Islet precursor cell (in vitro differentiated cells): ENCODE measurements around the gene CRTC2.

Experiments used
- DNase-seq: peaks from one replicate; pipeline ENCODE4 v3.0.0-alpha.2; 2018

CRTC2 gene

DNA sequence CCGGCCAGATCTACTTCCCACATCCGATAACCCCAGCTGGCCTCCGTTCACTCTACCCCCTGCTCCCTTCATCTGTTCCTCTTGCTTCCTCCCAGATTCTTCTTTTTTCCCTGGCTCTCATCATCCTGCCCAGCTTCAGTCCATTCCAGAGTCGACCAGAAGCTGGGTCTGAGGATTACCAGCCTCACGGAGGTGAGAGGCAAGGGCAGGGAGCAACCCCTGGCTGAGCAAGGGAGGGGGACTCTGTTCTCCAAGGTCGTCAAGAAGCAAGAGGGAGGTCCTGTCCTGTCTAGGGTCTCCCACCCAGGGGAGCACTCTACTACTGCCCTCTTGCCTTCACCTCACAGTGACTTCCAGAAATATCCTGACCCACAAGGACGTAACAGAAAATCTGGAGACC is 15.1 kb upstream of the CRTC2 start:
- no peak for DNase-seq

DNA sequence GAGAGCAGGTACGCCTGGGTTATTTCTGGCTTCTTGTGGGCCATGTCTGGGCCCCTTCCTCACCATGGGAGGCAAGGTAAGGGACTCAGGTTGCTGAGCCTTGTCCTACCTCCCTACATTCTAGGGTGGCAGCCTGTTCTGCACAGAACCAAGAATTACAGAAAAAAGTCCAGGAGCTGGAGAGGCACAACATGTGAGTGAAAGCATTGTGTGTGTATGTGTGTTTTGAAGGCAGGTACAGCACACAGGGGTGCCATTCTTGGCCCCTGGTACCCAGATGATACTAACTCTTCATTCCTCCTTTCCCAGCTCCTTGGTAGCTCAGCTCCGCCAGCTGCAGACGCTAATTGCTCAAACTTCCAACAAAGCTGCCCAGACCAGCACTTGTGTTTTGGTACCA is 14.7 kb upstream of the CRTC2 start:
- no peak for DNase-seq

DNA sequence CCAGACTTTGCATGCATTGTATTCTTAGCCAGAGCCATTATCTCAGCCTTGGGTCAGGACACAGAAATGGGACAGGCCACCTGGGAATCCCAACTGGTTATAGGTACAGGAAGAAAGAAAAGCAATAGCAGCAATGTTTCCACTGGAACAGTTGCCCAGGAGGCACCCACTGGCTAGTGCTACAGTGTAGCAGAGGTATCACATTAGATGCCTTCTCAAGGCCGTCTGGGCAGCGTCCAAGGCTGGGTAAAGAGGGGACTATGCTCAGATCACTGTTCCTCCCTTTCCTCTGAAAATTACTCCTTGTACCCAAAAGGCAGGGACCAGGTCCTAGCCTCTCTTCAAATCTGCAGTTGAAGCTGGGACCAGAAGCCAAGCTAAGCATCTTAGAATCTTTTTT is 11.9 kb upstream of the CRTC2 start:
- DNase-seq, result no peak

DNA sequence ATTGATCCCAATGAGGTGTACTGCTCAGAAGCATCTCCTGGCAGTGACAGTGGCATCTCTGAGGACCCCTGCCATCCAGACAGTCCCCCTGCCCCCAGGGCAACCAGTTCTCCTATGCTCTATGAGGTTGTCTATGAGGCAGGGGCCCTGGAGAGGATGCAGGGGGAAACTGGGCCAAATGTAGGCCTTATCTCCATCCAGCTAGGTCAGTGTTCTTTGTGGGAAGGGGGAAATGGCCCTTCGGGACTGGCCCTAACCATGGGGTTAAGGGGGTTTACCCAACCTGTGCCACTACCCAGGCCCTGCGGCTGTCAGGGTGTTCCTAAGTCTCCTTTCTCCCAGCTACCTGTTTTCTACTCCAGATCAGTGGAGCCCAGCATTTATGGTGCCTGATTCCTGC is 10.6 kb upstream of the CRTC2 start:
- no peak for DNase-seq

DNA sequence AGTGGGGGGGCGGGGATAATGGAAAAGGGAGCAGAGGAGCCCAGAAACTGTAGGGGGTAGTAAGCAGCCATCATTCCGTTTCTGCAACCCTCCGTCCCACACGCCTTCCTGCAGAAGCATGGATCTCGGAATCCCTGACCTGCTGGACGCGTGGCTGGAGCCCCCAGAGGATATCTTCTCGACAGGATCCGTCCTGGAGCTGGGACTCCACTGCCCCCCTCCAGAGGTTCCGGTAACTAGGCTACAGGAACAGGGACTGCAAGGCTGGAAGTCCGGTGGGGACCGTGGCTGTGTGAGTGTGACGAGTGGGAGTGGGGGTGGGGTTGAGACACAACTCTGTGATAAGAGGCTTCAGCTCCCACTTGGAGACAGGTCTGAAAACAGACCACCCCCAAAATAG is 10.0 kb upstream of the CRTC2 start:
- DNase-seq, result no peak

DNA sequence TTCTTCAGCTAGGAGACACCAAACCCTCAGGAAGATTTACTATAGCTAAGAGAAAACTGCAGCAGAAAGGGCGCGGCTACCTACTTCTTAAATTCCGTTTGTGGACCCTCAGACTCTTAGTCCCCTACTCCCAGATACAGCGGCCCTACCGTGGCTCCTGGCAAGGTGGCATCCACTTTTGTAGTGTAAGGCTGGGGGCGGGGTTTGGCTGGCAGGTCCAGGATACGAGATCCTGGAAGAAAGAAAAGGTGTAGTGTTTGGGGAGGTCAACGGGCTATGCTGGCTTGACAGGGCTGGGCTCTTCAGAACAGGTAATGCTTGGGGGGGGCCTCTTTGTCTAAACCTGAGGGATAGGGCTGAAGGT is 9.6 kb upstream of the CRTC2 start:
- no peak for DNase-seq

DNA sequence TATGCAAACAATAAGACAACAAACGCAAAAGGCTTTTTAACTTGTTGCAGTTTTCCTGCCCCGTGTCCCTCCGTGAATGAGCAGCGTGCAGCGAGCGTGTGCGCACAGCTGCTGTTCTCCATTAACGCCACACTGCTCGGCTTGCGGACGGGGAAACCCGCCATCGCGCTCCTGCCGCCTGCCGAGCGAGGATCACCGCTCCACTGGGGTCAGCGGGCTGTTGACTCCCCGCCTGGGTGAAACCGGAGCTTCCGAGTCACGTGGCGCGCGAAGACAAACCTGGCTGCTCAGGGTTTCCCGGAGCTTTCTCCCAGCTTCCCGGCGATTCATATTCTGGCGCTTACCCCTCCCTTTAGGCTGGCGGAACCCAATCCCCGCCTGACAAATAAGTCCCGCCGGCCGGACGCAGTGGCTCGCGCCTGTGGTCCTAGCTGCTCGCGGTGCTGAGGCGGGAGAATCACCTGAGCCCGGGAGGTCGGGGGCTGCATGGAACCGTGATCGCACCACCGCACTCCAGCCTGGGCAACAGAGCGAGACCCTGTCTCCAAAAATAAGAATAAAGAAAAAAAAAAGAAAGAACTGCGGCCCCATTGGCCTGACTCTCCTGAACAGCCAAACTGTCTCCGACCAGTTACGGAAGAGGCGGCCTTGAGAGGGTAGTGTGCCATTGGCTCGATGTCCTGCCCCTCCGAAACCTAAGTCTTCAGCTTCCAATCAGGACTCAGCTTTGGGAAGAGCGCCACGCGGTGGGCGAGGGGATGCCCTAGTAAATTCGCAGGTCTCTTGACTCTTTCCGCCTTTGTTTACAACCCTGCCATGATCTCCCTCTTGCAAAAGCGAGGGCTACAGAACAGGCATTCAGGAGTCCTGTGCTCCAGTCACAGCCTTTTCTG is 8.9 kb upstream of the CRTC2 start, which contains the start of gene CREB3L4:
TSS of gene CREB3L4 (plus strand) at position 796 of the 893 bp plus-strand sequence. CDS start 624 bp downstream, outside the sequence.
- DNase-seq, result peak; percentile 98

DNA sequence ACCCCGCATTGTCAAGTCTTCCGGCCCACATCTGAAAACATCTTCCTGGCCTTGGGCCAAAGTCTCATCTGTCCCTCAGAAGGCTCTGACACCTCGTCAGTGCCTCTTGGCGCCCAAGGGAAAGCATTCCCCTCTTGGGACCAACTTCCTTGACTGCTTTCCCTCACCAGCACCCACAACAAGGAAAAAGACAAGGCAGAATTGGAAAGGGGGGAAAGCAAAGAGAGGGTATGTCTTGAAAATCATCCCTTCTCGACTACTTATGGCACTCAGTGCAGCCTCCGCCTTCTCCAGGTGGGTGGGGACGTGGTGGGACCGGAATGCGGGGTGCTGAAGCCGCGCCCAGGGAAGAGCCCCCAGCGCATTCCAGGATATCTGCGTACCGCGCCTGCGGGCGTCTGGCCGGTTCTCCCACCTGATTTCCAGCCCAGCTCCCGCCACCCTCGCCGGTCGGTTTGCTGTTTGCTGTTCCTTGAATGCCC is 5.5 kb upstream of the CRTC2 start:
- DNase-seq, result peak; percentile 97

DNA sequence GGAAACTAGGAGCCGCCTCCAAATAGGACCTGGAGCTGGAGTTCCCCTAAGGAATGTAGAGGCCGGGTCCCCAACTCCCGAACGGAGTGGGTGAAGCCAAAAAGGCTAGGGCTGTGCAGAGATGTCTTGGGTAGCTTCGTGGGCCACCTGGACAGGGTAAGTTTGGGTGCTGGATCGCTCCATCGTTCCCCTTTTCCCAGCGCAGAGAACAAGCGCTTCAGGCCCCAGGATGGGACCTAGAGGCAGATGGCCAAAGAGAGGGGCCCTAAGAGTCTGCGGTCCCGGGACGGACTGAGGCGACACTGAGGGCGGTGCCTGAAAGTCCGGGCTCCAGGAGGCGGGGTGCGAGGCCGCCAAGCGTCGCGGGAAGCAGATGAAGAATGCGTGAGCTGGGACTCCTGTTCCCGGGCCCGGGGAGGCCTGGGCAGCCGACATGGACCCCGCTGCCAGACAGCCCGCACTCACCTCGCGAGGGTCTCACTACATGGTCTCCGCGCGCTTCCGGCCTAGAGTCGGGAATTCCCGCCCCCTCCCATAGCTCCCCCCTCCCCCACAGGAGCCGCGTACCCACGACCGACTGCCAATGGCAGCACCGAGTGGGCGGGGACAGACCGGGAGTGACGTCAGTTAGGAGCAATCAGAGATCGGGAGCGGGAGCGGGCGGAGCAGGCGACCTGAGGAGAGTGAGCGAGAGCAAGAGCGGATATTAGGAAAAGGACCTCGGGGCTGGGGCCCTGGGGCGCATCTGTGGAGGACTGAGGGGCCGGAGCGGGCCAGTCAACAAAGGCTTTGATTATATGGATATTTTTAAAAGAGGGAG is 4.8 kb upstream of the CRTC2 start, which contains the start of gene SLC39A1:
TSS of gene SLC39A1 (minus strand) at position 508 of the 820 bp plus-strand sequence. CDS start 822 bp downstream, outside the sequence.
- peak; percentile 100 for DNase-seq

DNA sequence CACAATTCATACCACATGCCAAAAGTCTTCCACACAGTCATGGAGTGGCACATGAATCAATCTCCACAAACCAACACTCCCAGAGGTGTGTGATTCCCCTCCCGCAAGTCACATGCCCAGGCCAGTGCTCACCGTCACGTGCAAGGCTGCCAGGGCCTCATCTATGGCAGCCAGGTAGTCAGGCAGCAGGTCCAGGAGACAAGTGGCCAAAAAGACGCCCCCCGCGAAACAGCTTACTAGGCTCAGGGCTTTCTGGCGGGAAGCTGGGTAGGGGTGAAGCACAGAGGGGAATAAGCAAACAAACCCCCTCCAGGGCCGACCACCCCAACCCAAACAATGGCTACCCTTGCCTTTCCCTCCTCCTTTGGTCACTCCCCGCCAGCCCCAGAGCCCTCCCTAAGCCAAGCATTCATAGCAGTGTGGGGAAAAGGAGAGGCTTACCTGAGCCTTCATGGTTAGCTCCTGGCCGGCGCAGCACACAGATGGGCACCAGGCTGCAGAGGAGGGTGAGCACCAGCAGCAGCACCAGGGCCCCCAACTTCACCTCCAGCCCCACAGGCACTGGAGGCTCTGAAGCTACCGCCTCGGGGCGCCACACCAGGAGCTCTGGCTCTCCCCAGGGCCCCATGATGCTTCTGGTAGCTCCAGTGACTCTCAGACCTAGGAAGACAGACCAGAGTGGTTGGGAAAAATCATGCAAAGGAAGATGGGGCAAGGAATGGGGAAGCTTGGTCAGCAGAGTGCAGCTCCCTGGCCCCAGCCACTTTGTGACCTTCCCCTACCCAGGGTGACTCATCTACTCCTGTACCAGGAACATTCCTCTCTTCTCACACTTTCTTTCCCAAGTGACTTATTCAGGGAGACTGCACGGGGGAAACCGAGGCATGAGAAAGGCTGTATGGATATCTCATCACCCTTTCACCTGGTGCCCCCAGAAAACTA is 3.9 kb upstream of the CRTC2 start:
- peak; percentile 83 for DNase-seq

DNA sequence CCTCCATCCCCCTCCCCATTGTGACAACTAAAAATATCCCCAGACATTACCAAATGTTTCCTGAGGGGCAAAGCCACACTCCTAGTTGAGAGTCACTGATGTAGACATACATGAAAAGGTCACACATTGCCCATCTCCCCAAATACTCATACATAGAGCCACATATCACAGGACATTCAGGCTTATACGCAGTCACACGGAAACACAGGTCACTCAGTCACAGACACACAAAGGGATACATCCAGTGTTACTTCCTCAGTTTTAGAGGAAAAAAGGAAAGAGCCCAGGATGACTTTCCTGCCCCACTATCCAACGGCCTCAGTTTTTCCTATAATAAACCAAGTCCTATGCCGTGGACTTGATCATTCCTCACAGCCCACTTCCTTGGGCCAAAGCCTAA is 3.0 kb upstream of the CRTC2 start:
- no peak for DNase-seq

DNA sequence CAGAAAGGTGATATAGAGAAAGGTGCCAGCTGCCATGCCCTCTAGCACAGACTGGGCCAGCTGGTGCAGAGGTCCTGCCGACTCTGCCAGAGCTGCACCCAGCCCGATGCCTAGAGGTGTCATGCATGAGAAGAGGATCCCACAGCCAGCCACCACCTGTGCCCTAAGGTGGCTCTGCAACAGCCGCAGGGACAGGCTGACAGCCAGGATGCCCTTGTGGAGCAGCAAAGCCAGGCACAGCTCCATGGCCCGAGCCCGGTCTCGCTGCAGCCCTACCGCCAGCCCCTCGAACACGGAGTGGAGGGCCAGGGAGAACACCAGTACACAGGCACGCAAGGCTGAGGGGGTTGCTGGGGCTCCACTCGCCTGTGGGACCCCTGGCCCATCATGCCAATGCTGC is 1.8 kb upstream of the CRTC2 start:
- no peak for DNase-seq

DNA sequence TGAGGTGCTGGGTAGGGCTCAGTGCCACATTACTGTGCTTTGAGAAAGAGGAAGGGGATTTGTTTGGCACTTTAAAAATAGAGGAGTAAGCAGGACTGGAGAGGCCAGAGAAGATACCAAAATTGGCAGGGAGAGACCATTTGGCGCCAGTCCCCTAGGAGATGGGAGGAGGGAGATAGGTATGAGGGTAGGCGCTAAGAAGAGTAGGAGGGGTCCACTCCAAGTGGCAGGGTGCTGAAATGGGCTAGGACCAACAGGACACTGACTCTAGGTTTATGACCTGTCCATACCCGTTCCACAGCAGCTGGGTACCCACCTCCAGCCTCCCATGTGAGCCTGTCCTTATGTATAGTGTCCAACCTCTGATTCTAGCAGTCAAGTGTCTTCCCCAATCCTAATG is 1.0 kb upstream of the CRTC2 start:
- no peak for DNase-seq

DNA sequence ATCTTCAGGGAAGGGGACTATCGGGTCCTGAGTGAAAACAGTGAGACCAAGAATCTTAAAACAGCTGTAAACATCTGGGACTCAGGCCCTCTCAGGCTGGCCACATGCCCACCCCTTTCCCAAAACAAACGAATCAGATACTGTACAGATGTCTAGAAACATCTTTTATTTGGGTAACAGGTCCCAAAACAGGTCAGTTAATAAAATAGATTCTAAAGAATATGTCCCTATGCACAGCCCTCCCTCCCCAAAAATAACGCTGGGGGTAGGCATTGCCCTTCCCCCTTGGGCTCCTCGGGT is 499 bp upstream of the CRTC2 start:
- DNase-seq, result no peak

DNA sequence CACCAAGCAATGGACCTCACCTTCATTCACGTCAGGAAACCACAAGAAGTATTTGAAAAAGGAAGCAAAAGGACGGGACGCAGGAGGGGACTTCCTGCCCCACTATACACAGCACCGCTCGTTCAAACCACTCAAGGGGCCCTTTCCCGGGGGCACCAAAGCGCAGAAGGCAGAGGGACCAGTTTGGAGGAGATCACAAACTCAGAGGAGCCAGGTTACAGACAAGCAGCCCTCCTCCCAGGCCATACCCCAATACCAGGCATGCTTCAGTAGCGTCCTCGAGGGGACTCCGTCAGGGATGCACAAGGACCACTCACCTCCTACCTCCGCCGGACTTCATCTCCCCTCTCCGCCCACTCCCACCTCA is 685 bp downstream of the CRTC2 start:
- no peak for DNase-seq

DNA sequence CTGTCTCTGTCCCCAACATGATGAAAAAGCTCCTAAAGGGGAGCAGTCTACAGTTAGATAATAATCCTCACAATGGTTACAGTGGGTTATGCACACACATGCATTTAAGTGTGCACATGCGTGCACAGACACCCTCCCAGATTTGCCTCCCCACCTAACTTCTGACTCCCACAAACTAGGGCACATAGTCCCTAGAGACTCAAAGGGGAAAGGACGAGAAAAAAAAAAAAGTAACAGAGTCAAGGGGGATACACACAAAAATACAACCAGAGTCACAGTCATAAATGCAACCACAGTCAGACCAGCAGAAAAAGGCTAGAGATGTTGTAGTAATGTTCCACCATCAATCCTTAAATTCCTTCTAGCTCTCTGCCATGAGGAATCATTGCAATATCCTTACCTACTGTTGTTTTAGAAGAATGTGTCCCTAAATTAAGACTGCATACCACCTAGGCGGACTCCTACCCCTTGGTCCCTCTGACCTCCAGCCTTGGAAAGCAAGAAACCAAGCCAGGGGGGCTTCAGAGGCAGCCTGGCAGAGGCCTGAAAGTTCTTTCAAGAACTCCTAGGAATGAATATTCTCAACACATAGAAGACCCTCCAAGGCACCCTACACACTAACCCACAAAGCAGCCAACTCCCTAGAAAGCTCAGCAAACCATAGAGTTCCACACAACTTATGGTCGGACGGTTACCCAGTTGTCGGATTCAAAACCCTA is 1.3 kb downstream of the CRTC2 start:
- no peak for DNase-seq

DNA sequence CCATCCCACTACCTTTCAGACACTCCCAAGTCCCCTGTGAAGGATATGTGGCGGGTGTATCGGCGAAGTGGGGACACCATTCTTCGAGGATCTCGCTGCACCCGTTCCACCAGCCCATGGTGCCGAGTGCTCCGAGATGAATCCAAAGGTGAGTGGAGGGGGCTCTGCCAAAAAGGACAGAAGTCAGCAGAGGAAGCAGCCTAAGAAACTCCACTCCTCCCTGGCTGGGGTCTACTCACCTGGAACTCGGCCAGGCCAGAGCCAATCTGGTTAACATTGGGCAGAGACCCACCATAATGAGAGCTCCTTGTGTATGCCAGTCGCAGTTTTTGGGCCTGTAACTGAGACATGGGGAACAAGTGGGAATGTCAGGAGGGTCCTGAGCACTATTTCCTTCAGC is 3.6 kb downstream of the CRTC2 start:
- DNase-seq, result no peak

DNA sequence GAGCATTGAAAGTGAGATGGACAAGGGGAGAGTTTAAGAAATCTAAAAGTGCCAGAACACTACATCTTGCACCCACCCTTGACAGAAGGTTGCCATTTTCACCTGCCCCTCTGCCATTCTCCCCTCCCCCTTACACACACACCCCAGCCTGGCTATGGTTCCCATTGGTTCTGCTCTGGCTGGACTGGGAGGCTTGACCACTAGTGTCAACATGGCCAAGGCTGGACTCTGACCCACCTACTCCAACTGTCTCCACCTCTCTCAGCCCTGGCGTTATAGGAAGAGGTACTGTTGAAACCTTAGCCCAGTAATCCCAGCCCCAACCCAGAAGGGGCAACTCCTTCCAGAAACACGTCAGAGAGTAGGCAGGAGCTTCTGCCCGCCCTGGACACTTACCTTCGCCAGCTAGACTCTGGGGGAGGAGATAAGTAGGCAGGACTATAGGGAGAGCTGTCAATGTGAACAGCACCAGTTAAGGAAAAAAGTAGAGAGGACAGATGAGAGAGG is 4.5 kb downstream of the CRTC2 start:
- no peak for DNase-seq

DNA sequence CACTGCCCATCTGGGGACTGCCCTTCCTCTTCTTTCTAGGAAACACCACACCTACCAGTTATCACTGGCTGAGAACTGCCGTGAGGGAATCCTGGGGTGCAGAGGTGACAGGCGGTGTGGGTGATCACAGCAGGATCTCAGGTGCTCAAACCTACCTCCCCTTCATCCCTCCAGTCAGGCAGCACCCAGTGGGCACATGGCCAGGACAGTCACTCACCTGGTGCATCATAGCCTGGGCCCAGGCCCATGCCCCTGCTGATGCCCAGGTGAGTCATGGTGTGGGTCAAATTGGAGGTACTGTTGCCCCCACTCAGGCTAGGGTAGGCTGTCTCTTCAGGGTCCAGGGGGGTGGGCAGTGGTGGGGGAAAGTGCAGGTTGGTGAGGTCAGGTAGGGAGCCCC is 6.6 kb downstream of the CRTC2 start:
- no peak for DNase-seq

DNA sequence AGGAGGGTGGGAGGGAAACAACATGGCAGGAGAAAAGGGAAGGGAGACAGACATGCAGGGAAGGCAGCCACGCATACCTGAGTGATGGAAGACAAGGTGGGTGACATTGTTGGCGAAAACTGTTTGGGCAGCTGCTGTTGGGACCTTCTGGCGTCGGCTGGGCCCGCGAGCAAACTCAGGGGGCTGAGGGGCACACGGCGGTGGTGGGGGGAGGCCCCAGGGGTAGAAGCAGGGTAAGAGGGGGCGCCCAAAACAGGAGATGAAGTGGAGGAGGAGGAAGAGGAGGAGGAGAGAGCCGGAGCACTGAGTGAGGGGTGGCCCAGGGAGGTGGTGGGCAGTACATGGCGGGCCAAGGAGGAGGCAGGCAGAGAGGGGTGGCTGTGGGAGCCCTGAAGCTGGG is 7.2 kb downstream of the CRTC2 start:
- no peak for DNase-seq

DNA sequence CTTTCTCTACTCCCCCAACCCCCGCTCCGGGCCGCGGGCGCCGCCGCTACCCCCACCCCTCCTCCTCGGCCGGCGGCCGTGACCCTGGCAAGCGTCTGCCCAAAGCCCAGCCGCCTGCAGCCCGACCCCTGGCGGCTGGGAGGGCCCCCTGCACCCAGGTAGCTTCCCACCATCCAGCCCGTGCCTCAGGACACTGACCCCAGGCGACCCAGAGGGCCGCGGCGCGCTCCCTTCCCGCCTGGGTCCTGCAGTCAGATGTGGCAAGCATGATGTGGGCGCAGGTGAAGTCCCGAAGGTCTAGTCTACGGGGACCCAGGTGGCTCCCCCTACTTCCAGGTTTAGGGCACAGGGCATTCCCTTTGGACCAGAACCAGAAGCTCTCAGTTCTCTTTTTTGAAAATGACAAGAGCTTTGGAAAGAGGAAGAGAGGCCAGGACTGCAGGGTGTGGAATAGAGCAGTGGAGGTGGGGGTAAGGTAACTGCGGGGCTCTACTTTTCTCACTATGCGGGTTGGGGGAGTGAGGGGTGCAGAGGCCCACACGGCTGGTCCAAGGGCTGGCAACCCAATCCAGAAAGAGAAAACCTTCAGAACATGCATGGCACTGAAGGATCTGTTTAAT is 11.7 kb downstream of the CRTC2 start, which contains the start of gene DENND4B:
TSS of gene DENND4B (minus strand) at position 97 of the 620 bp plus-strand sequence. CDS start 2,344 bp downstream, outside the sequence.
- DNase-seq, result peak; percentile 91
